IPS DF 6.9 (cell line): ENCODE measurements around the gene HBQ1.
"Not testable (repeated sequence)": the region's sequence is repeated elsewhere in the genome, so short reads cannot be mapped to it uniquely, and the experiment has no call there.

Experiments used
- DNase-seq: peaks from one replicate; pipeline ENCODE4 v3.0.0-alpha.2; 2013; ENCODE audit warnings: low read depth, low spot score
- H3K27ac ChIP-seq: one replicate; pipeline ENCODE4 v1.5.1; 2013; ENCODE audit warnings: low read length, control low read depth
- H3K27me3 ChIP-seq: 2 replicates; pipeline ENCODE4 v1.6.1; 2013; ENCODE audit warnings: mild to moderate bottlenecking, low read length; ENCODE audit not compliant: control insufficient read depth, insufficient read depth
- H3K36me3 ChIP-seq: 2 replicates; pipeline ENCODE4 v1.6.1; 2013; ENCODE audit warnings: low read length; ENCODE audit not compliant: control insufficient read depth, insufficient read depth
- H3K4me1 ChIP-seq: 2 replicates; pipeline ENCODE4 v1.6.1; 2013; ENCODE audit warnings: low read length; ENCODE audit not compliant: control insufficient read depth, insufficient read depth
- H3K4me3 ChIP-seq: 2 replicates; pipeline ENCODE4 v1.5.1; 2013; ENCODE audit warnings: mild to moderate bottlenecking, low read length
- H3K9me3 ChIP-seq: 2 replicates; pipeline ENCODE4 v1.6.1; 2013; ENCODE audit warnings: low read length, inconsistent platforms; ENCODE audit not compliant: control insufficient read depth, insufficient read depth
- WGBS: extraction: QIAGEN DNeasy Blood & Tissue Kit; methylation state at CpG from one replicate; pipeline ENCODE4 v1.1.7; 2013; ENCODE audit warnings: mixed read lengths, missing lambda C conversion rate; ENCODE audit not compliant: insufficient read length, insufficient coverage; 5-methylcytosine and 5-hydroxymethylcytosine counted together

Gene HBQ1

GRCh38 chr16:168424-168823, 11.8 kb upstream of the HBQ1 start:
- no peak for DNase-seq
- no peak overlapping the region for H3K4me3 ChIP-seq
- WGBS: no CpG with 5 or more reads among the region's 6 CpGs
- H3K27ac ChIP-seq: no peak overlapping the region
- no peaks in the 10 kb centered on the region for H3K36me3 ChIP-seq
- peaks cover 12% of the 10 kb centered on the region for H3K4me1 ChIP-seq
- no peaks in the 10 kb centered on the region for H3K9me3 ChIP-seq
- H3K27me3 ChIP-seq: peaks cover 42% of the 10 kb centered on the region

DNA sequence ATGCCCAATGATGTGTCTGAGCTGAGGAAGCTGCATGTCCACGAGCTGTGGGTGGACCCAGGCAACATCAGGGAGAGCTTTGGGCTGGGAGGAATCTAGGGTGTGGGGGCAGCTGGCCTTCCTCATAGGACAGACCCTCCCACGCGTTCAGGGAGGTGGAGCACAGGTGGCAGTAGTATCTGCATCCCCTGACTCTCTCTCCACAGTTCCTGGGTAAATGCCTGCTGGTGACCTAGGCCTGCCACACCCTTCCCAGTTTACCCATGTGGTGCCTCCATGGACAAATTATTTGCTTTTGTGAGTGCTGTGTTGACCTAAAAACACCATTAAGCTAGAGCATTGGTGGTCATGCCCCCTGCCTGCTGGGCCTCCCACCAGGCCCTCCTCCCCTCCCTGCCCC, 11.2 kb upstream of the HBQ1 start:
- H3K36me3 ChIP-seq: peaks cover 3% of the 10 kb centered on the region; the same call in 1 of the 2 replicates
- peaks cover 45% of the 10 kb centered on the region for H3K27me3 ChIP-seq
- WGBS: no CpG with 5 or more reads among the region's 3 CpGs
- peaks cover 13% of the 10 kb centered on the region for H3K4me1 ChIP-seq
- H3K27ac ChIP-seq: no peak overlapping the region
- no peaks in the 10 kb centered on the region for H3K9me3 ChIP-seq
- no peak for DNase-seq
- H3K4me3 ChIP-seq: no peak overlapping the region

DNA sequence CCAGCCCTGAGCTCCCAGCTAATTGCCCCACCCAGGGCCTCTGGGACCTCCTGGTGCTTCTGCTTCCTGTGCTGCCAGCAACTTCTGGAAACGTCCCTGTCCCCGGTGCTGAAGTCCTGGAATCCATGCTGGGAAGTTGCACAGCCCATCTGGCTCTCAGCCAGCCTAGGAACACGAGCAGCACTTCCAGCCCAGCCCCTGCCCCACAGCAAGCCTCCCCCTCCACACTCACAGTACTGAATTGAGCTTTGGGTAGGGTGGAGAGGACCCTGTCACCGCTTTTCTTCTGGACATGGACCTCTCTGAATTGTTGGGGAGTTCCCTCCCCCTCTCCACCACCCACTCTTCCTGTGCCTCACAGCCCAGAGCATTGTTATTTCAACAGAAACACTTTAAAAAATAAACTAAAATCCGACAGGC, 10.2 kb upstream of the HBQ1 start:
- not testable (repeated sequence) for H3K36me3 ChIP-seq, H3K27ac ChIP-seq, H3K9me3 ChIP-seq, DNase-seq, H3K4me3 ChIP-seq
- peaks cover 12% of the 10 kb centered on the region for H3K4me1 ChIP-seq
- H3K27me3 ChIP-seq: peaks cover 51% of the 10 kb centered on the region
- no CpG with 5 or more reads among the region's 5 CpGs for WGBS

DNA sequence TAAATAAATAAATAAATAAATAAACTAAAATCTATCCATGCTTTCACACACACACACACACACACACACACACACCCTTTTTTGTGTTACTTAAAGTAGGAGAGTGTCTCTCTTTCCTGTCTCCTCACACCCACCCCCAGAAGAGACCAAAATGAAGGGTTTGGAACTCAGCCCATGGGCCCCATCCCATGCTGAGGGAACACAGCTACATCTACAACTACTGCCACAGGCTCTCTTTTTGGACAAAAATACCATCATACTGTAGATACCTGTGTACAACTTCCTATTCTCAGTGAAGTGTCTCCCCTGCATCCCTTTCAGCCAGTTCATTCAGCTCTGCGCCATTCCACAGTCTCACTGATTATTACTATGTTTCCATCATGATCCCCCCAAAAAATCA, 9.5 kb upstream of the HBQ1 start:
- WGBS: no CpG with 5 or more reads among the region's 1 CpG
- Histone ChIP-seq H3K27ac (no peak overlapping the region), H3K4me1 (peaks cover 11% of the 10 kb centered on the region), H3K4me3 (no peak overlapping the region), H3K9me3 (no peaks in the 10 kb centered on the region), H3K36me3 (peaks cover 3% of the 10 kb centered on the region; the same call in 1 of the 2 replicates), H3K27me3 (peaks cover 50% of the 10 kb centered on the region)
- no peak for DNase-seq

DNA sequence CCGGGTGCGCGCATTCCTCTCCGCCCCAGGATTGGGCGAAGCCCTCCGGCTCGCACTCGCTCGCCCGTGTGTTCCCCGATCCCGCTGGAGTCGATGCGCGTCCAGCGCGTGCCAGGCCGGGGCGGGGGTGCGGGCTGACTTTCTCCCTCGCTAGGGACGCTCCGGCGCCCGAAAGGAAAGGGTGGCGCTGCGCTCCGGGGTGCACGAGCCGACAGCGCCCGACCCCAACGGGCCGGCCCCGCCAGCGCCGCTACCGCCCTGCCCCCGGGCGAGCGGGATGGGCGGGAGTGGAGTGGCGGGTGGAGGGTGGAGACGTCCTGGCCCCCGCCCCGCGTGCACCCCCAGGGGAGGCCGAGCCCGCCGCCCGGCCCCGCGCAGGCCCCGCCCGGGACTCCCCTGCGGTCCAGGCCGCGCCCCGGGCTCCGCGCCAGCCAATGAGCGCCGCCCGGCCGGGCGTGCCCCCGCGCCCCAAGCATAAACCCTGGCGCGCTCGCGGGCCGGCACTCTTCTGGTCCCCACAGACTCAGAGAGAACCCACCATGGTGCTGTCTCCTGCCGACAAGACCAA, 7.8 kb upstream of the HBQ1 start, which contains the start of gene HBA2:
HBA2 (plus strand) TSS at position 503 of the 568 bp plus-strand sequence; CDS start at position 540, 37 bp downstream.
- not testable (repeated sequence) for H3K4me1 ChIP-seq, H3K27ac ChIP-seq, DNase-seq, H3K36me3 ChIP-seq, H3K9me3 ChIP-seq, H3K4me3 ChIP-seq
- peaks cover 41% of the 10 kb centered on the region for H3K27me3 ChIP-seq
- WGBS: no CpG with 5 or more reads among the region's 74 CpGs

DNA sequence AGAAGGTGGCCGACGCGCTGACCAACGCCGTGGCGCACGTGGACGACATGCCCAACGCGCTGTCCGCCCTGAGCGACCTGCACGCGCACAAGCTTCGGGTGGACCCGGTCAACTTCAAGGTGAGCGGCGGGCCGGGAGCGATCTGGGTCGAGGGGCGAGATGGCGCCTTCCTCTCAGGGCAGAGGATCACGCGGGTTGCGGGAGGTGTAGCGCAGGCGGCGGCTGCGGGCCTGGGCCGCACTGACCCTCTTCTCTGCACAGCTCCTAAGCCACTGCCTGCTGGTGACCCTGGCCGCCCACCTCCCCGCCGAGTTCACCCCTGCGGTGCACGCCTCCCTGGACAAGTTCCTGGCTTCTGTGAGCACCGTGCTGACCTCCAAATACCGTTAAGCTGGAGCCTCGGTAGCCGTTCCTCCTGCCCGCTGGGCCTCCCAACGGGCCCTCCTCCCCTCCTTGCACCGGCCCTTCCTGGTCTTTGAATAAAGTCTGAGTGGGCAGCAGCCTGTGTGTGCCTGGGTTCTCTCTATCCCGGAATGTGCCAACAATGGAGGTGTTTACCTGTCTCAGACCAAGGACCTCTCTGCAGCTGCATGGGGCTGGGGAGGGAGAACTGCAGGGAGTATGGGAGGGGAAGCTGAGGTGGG, 6.9 kb upstream of the HBQ1 start:
- WGBS: no CpG with 5 or more reads among the region's 44 CpGs
- not testable (repeated sequence) for H3K9me3 ChIP-seq, DNase-seq, H3K36me3 ChIP-seq, H3K27ac ChIP-seq, H3K4me1 ChIP-seq, H3K4me3 ChIP-seq
- peaks cover 43% of the 10 kb centered on the region for H3K27me3 ChIP-seq

- Histone ChIP-seq H3K27me3 (peaks cover 47% of the 10 kb centered on the region), H3K4me3 (peak overlapping the region; percentile 22; the same call in 1 of the 2 replicates)
- not testable (repeated sequence) for H3K9me3 ChIP-seq, DNase-seq, H3K4me1 ChIP-seq, H3K36me3 ChIP-seq, H3K27ac ChIP-seq
- WGBS: no CpG with 5 or more reads among the region's 13 CpGs
These were observed 6.1 kb upstream of the HBQ1 start for GRCh38 chr16:173928-174769.

- peaks cover 3% of the 10 kb centered on the region; the same call in 1 of the 2 replicates for H3K36me3 ChIP-seq
- H3K9me3 ChIP-seq: no peaks in the 10 kb centered on the region
- no peak overlapping the region for H3K4me3 ChIP-seq
- DNase-seq: no peak
- peaks cover 56% of the 10 kb centered on the region for H3K27me3 ChIP-seq
- H3K27ac ChIP-seq: no peak overlapping the region
- 0 out of 2 replicates have a peak, but pooled peaks cover 1% of the 10 kb centered on the region for H3K4me1 ChIP-seq
- WGBS: no CpG with 5 or more reads among the region's 8 CpGs
These were observed 5.0 kb upstream of the HBQ1 start for GRCh38 chr16:175011-175949.

DNA sequence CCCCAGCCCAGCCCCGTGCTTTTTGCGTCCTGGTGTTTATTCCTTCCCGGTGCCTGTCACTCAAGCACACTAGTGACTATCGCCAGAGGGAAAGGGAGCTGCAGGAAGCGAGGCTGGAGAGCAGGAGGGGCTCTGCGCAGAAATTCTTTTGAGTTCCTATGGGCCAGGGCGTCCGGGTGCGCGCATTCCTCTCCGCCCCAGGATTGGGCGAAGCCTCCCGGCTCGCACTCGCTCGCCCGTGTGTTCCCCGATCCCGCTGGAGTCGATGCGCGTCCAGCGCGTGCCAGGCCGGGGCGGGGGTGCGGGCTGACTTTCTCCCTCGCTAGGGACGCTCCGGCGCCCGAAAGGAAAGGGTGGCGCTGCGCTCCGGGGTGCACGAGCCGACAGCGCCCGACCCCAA, 4.3 kb upstream of the HBQ1 start:
- DNase-seq, H3K4me3 ChIP-seq, H3K4me1 ChIP-seq, H3K36me3 ChIP-seq, H3K27ac ChIP-seq, H3K9me3 ChIP-seq: not testable (repeated sequence)
- peaks cover 55% of the 10 kb centered on the region for H3K27me3 ChIP-seq
- no CpG with 5 or more reads among the region's 39 CpGs for WGBS
